ENCODE data around the gene SLAIN2.
"Not testable (repeated sequence)": the region's sequence is repeated elsewhere in the genome, so short reads cannot be mapped to it uniquely, and the experiment has no call there.

The SLAIN2 gene

DNA sequence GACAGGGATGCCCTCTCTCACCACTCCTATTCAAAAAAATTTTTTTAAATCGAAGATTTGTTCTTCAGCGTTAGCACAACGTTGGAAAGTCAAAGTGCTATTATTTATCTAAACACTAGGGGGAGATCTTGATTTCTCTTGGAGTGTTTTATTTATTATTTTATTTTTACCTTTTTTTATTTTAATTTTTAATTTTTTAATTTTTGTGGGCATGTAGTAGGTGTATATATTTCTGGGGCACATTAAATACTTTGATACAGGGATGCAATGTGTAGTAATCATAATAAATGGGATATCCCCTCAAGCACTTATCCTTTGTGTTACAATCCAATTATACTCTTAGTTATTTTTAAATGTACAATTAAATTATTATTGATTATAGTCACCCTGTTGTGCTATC is 104.4 kb downstream of the SLAIN2 start:
- DNase-seq (ENCODE audit: low spot score) = peak; percentile 46

DNA sequence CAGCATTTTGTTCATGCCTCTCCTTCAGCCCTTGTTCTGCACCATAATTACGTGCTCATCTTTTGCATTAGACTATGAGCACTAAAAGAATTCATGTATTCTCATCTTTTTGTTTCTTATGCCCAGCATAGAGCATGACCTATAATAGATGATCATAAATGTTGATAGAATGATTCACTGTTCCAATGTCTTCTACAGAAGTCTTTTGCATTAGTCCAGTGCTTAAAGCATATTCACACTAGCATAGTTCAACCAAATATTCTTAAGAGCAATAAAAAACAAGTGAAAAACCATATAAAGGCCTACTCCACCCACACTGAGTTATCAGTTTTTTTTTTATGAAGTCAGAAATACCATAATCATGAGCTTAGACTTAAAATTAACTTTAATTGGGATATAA is 105.3 kb downstream of the SLAIN2 start:
- DNase-seq (ENCODE audit: low spot score) = no peak

DNA sequence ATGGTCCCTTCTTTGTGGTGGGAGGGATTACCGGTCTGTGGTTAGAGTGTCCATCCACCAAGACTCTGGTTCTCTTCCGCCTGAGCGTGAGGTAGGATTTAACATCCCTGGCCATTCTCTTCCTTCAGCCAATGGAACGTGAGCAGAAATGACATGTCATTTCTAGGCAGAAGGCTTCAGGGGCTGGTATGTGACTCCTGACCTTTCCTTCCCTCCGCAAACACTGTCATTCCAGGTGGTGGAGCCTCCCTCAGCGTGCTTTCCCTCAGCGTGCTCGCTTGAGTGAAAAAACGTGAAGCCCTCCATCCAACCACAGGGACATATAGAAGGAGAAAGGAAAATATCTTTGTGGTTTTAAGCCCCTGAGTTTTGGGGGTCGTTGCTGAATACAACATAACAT is 107.8 kb downstream of the SLAIN2 start:
- DNase-seq (ENCODE audit: low spot score) = no peak

DNA sequence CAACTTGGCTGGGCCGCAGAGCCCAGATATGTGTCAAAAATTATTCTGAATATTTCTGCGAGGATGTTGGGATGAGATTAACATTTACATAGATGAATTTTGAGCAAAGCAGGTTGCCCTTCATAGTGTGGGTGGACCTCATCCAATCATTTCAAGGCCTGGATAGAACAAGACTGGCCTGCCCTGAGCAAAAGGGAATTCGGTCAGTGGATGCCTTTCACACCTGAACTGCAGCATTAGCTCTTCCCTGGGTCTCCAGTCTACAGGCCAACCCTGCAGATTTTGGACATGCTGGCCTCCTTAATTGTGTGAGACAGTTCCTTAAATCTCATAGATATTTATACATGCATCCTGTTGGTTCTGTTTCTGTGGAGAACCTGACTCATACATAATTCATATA is 109.4 kb downstream of the SLAIN2 start:
- DNase-seq (ENCODE audit: low spot score) = no peak

DNA sequence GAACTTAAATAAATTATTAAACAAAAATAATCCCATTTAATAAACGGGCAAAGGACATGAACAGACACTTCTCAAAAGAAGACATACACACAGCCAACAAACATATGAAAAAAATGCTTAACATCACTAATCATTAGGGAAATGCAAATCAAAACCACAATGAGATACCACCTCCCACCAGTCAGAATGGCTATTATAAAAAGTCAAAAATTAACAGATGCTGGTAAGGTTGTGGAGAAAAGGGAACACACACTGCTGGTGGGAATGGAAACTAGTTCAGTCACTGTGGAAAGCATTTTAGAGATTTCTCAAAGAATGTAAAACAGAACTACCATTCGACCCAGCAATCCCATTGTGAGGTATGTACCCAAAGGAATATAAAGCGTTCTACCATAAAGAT is 110.3 kb downstream of the SLAIN2 start:
- DNase-seq (ENCODE audit: low spot score) = not testable (repeated sequence)

DNA sequence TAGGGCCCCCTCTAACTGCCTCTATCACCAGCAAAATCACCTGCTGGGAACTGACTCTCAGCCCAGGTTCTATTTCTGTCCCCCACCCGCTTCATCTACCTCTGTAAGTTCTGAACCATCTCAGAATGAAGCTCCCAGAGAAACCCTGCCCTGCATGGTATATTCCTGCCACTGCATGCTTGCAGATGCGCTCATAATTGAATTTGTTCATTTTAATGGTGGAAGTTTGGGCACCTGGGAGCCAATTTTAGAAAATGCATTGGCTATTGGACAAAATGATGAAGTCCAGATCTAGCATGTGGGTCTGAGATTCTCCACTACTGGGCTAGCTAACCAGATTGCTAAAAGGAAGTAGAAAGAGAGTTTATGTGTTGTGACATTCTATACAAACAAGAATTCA is 113.3 kb downstream of the SLAIN2 start:
- DNase-seq (ENCODE audit: low spot score) = no peak

DNA sequence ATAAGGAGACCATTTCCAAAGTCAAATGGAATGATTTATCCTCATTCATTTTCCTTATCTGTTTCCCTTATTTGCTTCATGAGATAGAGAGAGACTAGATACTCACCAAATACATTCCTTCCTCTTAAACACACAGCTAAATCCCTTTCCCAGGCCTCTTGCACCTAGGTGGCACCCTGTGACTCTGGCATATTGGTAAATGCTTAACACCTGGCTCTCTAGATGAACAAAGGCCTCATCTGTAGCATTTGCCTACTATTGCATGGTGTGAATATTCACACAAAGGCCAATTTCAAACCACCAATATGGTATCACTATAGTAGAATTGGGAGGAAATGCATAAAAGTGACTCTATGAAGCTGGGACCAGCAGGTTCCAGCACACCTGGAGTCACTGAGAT is 119.7 kb downstream of the SLAIN2 start:
- DNase-seq (ENCODE audit: low spot score) = no peak

DNA sequence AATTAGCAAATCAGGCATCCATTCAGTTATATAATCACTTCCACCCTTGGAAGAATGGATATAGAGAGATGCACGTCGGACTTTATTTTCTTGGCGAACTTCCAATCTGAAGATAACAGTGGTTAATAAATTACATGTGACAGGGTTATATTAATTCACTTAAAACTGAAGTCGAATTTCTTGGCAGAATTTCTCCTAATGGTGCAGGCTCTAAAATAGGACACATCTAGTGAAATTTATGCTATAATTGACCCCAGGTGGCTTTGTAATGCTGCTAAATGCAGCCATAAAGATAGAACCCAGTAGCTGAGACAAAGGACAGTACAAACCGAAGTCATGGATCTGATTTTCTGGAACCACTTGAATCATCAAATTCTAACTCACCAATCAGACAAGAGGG is 121.0 kb downstream of the SLAIN2 start:
- DNase-seq (ENCODE audit: low spot score) = no peak

DNA sequence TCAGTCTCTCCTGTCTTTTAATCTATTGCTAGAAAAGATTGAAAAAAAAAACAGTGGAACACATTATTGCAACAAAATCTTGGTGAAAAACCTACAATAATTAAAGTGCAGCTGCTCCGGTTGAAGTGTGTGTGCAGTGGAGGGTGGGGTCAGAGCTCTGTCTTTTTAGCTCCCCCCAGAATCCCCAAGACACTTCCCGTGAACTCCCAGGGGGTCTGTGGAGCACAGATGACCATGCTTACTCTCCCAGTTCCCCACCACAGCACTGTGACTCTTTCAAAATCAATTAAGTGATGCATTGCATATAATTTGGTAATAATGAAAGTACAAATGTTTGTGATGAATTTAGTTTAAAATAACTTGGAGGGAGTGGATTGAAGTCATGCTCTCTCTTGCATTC is 126.1 kb downstream of the SLAIN2 start:
- no peak for DNase-seq (ENCODE audit: low spot score)

DNA sequence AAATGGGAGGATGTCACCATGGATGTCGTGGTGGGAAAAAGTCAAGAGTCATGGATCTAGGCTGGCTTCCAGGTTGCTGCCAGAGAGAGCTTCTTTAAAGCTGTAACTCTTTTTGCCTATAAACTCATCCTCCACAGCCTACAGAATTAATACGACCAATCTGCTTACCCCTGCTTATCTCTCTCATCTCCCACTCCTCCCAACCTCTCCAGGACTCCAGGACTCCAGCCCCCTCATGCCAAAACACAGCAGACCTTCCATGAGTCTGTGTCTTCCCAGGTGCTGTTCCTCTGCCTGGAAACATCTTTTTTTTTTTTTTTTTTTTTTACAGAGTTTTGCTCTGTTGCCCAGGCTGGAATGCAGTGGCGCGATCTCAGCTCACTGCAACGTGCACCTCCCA is 126.6 kb downstream of the SLAIN2 start:
- no peak for DNase-seq (ENCODE audit: low spot score)

DNA sequence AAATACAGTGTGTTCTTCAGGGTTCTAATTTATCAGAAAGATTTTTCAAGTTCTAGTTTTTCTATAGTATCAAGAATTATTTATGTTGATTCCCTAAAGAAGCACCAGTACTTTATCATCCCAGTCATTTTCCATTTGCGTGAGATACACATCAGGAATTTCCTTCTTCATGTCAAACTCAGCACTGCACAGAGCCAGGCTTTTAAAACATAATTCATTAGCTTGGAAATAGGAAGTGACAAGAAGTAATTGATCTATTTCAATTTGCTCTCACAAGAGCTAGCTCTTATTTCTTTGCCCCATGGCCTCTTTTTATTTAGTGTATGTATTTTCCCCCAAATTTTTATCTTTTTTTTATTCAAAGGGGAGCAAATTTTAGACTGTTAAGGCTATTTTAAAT is 128.8 kb downstream of the SLAIN2 start:
- no peak for DNase-seq (ENCODE audit: low spot score)

DNA sequence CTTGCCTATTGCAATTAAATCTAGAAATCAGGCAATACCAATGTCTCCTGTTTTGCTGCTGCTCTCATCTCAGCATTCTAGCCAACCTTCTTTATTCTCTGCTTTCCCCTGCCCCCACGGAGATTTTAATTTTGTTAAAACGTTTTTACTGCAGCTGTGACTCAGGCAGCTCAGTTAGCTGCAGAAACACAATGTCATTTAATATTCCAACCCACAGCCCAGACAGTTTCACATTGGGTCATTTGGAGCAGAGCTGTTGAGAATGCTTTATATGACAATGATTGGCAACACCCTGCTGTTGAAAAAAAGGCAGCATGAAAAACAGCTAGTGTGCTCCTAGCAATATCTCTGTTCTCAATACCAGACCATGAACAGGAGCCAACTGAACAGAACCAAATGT is 129.2 kb downstream of the SLAIN2 start:
- DNase-seq (ENCODE audit: low spot score) = no peak

DNA sequence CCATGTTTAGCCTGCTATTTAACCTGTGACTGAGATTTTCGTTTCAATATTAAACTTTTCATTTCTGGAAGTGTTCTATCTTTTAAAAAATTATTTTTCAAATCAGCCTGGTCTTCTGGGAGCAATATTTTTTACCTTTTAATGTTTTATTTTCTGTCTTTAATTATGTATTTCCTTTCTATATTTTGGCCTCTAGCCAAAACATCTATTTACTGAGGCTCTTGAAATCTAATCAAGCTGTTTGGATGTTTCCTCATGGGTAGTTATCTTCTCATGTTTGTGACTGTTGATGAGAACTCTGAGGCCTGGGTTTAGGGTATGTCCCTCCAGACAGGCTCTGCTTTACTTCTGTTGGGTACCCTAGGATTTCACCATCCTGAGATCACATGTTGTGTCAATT is 131.5 kb downstream of the SLAIN2 start:
- no peak for DNase-seq (ENCODE audit: low spot score)

DNA sequence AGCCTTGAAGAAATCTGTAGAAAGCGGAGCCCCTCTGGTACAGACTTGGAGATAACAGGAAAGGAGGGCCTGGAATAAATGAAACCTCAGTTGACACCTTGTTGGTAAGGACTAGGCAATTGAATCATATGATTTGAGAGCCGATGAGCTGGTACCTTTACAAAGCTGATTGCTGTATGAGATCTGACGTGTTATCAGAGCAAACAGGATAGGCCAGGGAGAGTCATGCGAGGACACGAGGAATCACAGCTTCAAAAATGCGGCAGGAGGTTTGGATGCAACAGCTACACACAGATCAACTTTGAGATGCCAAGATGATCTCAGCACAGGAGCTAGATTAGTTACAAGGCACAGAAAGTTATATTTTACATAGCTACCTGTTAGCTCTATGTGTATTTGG is 134.4 kb downstream of the SLAIN2 start:
- no peak for DNase-seq (ENCODE audit: low spot score)

All from LoVo (cell line).